K562 (cell line): ENCODE measurements around the gene CD74. TPM values are rescaled to one million over a fixed set of nuclear protein-coding genes. Genes with fewer than 3 reads are reported as not detected.

Experiments
- ATF3 ChIP-seq, 2 experiments: fragments of 450-650 bp in 1 of 2; sonication (generic) in 1 of 2; formaldehyde crosslinking in 1 of 2; IDR thresholded peaks in 1 of 2; conservative IDR thresholded peaks in 1 of 2; 2 replicates each; pipeline versions ENCODE4 v1.6.1 to v1.8.1; 2016 to 2023; ENCODE audit warnings: mild to moderate bottlenecking in 2 of 2, moderate library complexity in 2 of 2, inconsistent platforms in 1 of 2, missing genetic modification reagents in 1 of 2
- ATF6 ChIP-seq: sonication (generic); formaldehyde crosslinking; IDR thresholded peaks from 2 replicates; pipeline ENCODE4 v1.4.0; 2020; ENCODE audit warnings: mild to moderate bottlenecking, missing genetic modification reagents
- CTBP1 ChIP-seq: fragments of 450-650 bp; IDR thresholded peaks from 2 replicates; pipeline ENCODE4 v1.6.1; 2016; ENCODE audit warnings: borderline replicate concordance
- FOXK2 ChIP-seq, 2 experiments: fragments of 450-650 bp; IDR thresholded peaks in 1 of 2; conservative IDR thresholded peaks in 1 of 2; 2 replicates each; pipeline ENCODE4 v1.6.1; 2016; ENCODE audit warnings: low read depth in 2 of 2, mild to moderate bottlenecking in 1 of 2
- GTF2E2 ChIP-seq: fragments of 200-800 bp; sonication (Bioruptor generic); IDR thresholded peaks from 2 replicates; pipeline ENCODE4 v1.6.1; 2016; ENCODE audit warnings: missing genetic modification characterization, missing compliant biosample characterization
- GTF3C2 ChIP-seq: IDR thresholded peaks from 3 replicates; pipeline ENCODE4 v1.6.1; 2011; ENCODE audit warnings: borderline replicate concordance, mild to moderate bottlenecking, moderate library complexity; ENCODE audit not compliant: insufficient read length; ENCODE audit errors: extremely low read depth
- LEF1 ChIP-seq: fragments of 450-650 bp; IDR thresholded peaks from 2 replicates; pipeline ENCODE4 v1.6.1; 2016; ENCODE audit warnings: mild to moderate bottlenecking
- MTF1 ChIP-seq: fragments of 250-450 bp; sonication (Bioruptor Pico); IDR thresholded peaks from 2 replicates; pipeline ENCODE4 v1.9.0; 2021; ENCODE audit warnings: moderate library complexity, mild to moderate bottlenecking, inconsistent platforms, borderline replicate concordance
- MYC ChIP-seq, 2 experiments: fragments of 250-450 bp in 1 of 2; sonication (Bioruptor Pico) in 1 of 2; IDR thresholded peaks; 2 replicates each; pipeline versions ENCODE4 v1.5.1 to v1.6.1; 2012 to 2021; ENCODE audit warnings: low read depth in 2 of 2, borderline replicate concordance in 1 of 2, improper control_type of control experiment in 1 of 2, low read length in 1 of 2, mild to moderate bottlenecking in 1 of 2, moderate library complexity in 1 of 2
- NFE2L1 ChIP-seq: fragments of 450-650 bp; IDR thresholded peaks from 2 replicates; pipeline ENCODE4 v1.6.1; 2016; ENCODE audit warnings: missing genetic modification characterization, low read depth, mild to moderate bottlenecking, missing compliant biosample characterization, moderate library complexity, borderline replicate concordance
- PATZ1 ChIP-seq: fragments of 250-450 bp; sonication (Bioruptor Pico); IDR thresholded peaks from 2 replicates; pipeline ENCODE4 v1.5.0; 2020; ENCODE audit warnings: mild to moderate bottlenecking, borderline replicate concordance
- PKNOX1 ChIP-seq: fragments of 450-650 bp; IDR thresholded peaks from 2 replicates; pipeline ENCODE4 v1.6.1; 2016
- SMARCA5 ChIP-seq: fragments of 450-650 bp; IDR thresholded peaks from 2 replicates; pipeline ENCODE4 v1.6.1; 2016
- SMC3 ChIP-seq: conservative IDR thresholded peaks from 2 replicates; pipeline ENCODE4 v1.6.1; 2011; ENCODE audit warnings: low read depth, low read length, improper control_type of control experiment; ENCODE audit not compliant: insufficient read depth
- ZNF280B ChIP-seq: fragments of 250-450 bp; sonication (Bioruptor Pico); IDR thresholded peaks from 2 replicates; pipeline ENCODE4 v1.5.1; 2021; ENCODE audit warnings: mild to moderate bottlenecking
- polyA plus RNA-seq, 8 experiments: library from polyadenylated mRNA; depleted of rRNA in 4 of 8; stranded (reverse) in 5 of 8; unstranded in 3 of 8; fragments of >200 nt; fragmentation: Nextera tagmentation in 2 of 8; fragmentation: Illumina TruSeq in 1 of 8; extraction: Ambion mirVana in 2 of 8; extraction: Trizol in 1 of 8; gene quantifications; 2 replicates each; pipeline versions ENCODE4 v1.2.1 to v1.2.3, GENCODE V29; 2011 to 2014; ENCODE audit warnings: inconsistent platforms in 1 of 8, missing spikeins in 1 of 8
- total RNA-seq, 7 experiments: library from RNA; depleted of rRNA in 6 of 7; stranded (reverse); fragments of >200 nt in 6 of 7; fragmentation: Illumina TruSeq in 2 of 7; extraction: Trizol in 2 of 7; gene quantifications; 2 replicates each; pipeline versions ENCODE4 v1.2.1 to v1.2.3, GENCODE V29; 2011 to 2021; ENCODE audit warnings: low replicate concordance in 1 of 7

The CD74 gene
- total and polyA plus RNA-seq, 9 of the 15 experiments (the other 6 are each of a cell fraction or from before 2014, with no cell fraction given) = 0.07 to 4.8 (median 0.32) TPM

GRCh38 chr5:150436141-150436680 is 23.5 kb upstream of the CD74 start (continued):
- no peak for TF ChIP-seq PATZ1 (CRISPR knock-in tag)
- TF ChIP-seq GTF2E2 (tag) = no peak
- TF ChIP-seq SMC3 = peak; percentile 87
- TF ChIP-seq FOXK2 (conservative IDR thresholded peaks at IDR 0.05 in 1 of 2, IDR thresholded peaks at IDR 0.05 in 1 of 2; ENCODE audit: low read depth in 2 of 2) = no peak
- no peak for TF ChIP-seq LEF1
- peak; percentile 11; the same call in 1 of the 2 replicates for TF ChIP-seq SMARCA5
- no peak for TF ChIP-seq ZNF280B (CRISPR knock-in tag)
- no peak for TF ChIP-seq PKNOX1
- TF ChIP-seq ATF6 (CRISPR knock-in tag) = no peak
- TF ChIP-seq MTF1 (CRISPR knock-in tag) = no peak
- no peak for TF ChIP-seq NFE2L1
- TF ChIP-seq MYC (IDR thresholded peaks at IDR 0.05; ENCODE audit: low read depth, low read length) = peak; percentile 79; the same call in 1 of the 2 replicates
- TF ChIP-seq MYC (CRISPR knock-in tag; IDR thresholded peaks at IDR 0.05; ENCODE audit: borderline replicate concordance, low read depth) = no peak
- no peak for TF ChIP-seq ATF3 (IDR thresholded peaks at IDR 0.05)
- no peak for TF ChIP-seq ATF3 (CRISPR knock-in tag; conservative IDR thresholded peaks at IDR 0.05)
- peak; percentile 70; the same call in 1 of the 2 replicates for TF ChIP-seq CTBP1
- TF ChIP-seq GTF3C2 = no peak
